WTC11 (cell line): Measurements from ENCODE around the gene AURKAIP1.

Experiments
- ELF4 ChIP-seq: sonication (generic); formaldehyde crosslinking; IDR thresholded peaks from 2 replicates; pipeline ENCODE4 v1.8.1; 2022; ENCODE audit warnings: low read depth, mild to moderate bottlenecking, moderate library complexity, missing genetic modification reagents
- ESRRA ChIP-seq: sonication (generic); formaldehyde crosslinking; IDR thresholded peaks from 2 replicates; pipeline ENCODE4 v1.8.1; 2022; ENCODE audit warnings: mild to moderate bottlenecking, missing genetic modification reagents, borderline replicate concordance
- NFYB ChIP-seq: sonication (generic); formaldehyde crosslinking; conservative IDR thresholded peaks from 2 replicates; pipeline ENCODE4 v1.8.0; 2022; ENCODE audit warnings: low read depth, missing genetic modification reagents
- NR1H2 ChIP-seq: sonication (generic); formaldehyde crosslinking; IDR thresholded peaks from 2 replicates; pipeline ENCODE4 v1.9.0; 2021; ENCODE audit warnings: mild to moderate bottlenecking, moderate library complexity, missing genetic modification reagents
- SP1 ChIP-seq: sonication (generic); formaldehyde crosslinking; conservative IDR thresholded peaks from 2 replicates; pipeline ENCODE4 v1.8.1; 2022; ENCODE audit warnings: missing genetic modification reagents
- TEAD4 ChIP-seq: sonication (generic); formaldehyde crosslinking; IDR thresholded peaks from 2 replicates; pipeline ENCODE4 v1.8.0; 2022; ENCODE audit warnings: mild to moderate bottlenecking, missing genetic modification reagents
- ZNF423 ChIP-seq: fragments of 250-450 bp; sonication (Bioruptor Pico); IDR thresholded peaks from 2 replicates; pipeline ENCODE4 v2.1.2; 2022; ENCODE audit warnings: mild to moderate bottlenecking, moderate library complexity
- TF ChIP-seq, protein P1 (sequence below): sonication (generic); formaldehyde crosslinking; IDR thresholded peaks from 2 replicates; pipeline ENCODE4 v1.8.1; 2022; ENCODE audit warnings: low read depth, mild to moderate bottlenecking, moderate library complexity, missing genetic modification reagents, borderline replicate concordance
- TF ChIP-seq, protein P2 (sequence below): sonication (generic); formaldehyde crosslinking; IDR thresholded peaks from 2 replicates; pipeline ENCODE4 v1.8.1; 2022; ENCODE audit warnings: mild to moderate bottlenecking, moderate library complexity, missing genetic modification reagents
- TF ChIP-seq, protein P3 (sequence below): fragments of 200-600 bp; IDR thresholded peaks from 2 replicates; pipeline ENCODE4 v1.8.0; 2022; ENCODE audit warnings: antibody characterized with exemption
- TF ChIP-seq, protein P4 (sequence below): sonication (generic); formaldehyde crosslinking; IDR thresholded peaks from 2 replicates; pipeline ENCODE4 v1.8.1; 2023; ENCODE audit warnings: mild to moderate bottlenecking, moderate library complexity, missing genetic modification reagents
- TF ChIP-seq, protein P5 (sequence below): sonication (generic); formaldehyde crosslinking; IDR thresholded peaks from 2 replicates; pipeline ENCODE4 v1.8.0; 2022; ENCODE audit warnings: mild to moderate bottlenecking, missing genetic modification reagents

DNA sequence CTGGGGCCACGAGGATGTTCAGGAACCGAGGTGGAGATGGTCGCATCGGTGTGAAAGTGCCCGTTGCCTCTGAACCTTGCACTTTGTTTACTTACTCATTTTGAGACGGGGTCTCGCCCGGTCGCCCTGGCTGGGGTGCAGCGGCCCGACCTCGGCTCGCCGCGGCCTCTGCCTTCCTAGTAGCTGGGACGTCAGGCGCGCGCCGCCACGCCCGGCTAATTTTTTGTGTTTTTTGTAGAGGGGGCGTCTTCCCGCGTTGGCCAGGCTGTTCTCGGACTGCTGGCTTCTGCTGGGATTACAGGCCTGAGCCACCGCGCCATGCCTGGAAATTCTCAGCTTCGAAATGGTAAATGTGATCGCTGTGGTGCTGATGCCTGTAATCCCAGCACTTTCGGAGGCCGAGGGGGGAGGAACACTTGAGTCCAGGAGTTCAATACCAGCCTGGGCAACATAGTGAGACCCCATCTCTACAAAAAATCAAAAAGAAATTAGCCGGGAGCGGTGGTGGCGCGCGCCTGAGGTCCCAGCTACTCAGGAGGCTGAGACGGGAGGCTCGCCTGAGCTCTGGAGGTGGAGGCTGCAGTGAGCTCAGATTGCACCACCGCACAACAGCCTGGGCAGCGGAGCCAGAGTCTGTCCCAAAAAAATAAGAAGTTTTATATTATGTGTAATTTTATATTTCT, 32.8 kb upstream of the AURKAIP1 start:
- TF ChIP-seq ELF4 (no peak), ZNF423 (CRISPR knock-in tag) (no peak), NFYB (no peak), SP1 (no peak), TEAD4 (CRISPR knock-in tag) (no peak), ESRRA (no peak), NR1H2 (CRISPR knock-in tag) (no peak)
- TF ChIP-seq, protein P1, sequence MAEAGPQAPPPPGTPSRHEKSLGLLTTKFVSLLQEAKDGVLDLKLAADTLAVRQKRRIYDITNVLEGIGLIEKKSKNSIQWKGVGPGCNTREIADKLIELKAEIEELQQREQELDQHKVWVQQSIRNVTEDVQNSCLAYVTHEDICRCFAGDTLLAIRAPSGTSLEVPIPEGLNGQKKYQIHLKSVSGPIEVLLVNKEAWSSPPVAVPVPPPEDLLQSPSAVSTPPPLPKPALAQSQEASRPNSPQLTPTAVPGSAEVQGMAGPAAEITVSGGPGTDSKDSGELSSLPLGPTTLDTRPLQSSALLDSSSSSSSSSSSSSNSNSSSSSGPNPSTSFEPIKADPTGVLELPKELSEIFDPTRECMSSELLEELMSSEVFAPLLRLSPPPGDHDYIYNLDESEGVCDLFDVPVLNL: no peak
- TF ChIP-seq, protein P2, sequence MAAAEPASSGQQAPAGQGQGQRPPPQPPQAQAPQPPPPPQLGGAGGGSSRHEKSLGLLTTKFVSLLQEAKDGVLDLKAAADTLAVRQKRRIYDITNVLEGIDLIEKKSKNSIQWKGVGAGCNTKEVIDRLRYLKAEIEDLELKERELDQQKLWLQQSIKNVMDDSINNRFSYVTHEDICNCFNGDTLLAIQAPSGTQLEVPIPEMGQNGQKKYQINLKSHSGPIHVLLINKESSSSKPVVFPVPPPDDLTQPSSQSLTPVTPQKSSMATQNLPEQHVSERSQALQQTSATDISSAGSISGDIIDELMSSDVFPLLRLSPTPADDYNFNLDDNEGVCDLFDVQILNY (CRISPR knock-in tag): no peak
- TF ChIP-seq, protein P3, sequence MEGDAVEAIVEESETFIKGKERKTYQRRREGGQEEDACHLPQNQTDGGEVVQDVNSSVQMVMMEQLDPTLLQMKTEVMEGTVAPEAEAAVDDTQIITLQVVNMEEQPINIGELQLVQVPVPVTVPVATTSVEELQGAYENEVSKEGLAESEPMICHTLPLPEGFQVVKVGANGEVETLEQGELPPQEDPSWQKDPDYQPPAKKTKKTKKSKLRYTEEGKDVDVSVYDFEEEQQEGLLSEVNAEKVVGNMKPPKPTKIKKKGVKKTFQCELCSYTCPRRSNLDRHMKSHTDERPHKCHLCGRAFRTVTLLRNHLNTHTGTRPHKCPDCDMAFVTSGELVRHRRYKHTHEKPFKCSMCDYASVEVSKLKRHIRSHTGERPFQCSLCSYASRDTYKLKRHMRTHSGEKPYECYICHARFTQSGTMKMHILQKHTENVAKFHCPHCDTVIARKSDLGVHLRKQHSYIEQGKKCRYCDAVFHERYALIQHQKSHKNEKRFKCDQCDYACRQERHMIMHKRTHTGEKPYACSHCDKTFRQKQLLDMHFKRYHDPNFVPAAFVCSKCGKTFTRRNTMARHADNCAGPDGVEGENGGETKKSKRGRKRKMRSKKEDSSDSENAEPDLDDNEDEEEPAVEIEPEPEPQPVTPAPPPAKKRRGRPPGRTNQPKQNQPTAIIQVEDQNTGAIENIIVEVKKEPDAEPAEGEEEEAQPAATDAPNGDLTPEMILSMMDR: no peak
- TF ChIP-seq, protein P4, sequence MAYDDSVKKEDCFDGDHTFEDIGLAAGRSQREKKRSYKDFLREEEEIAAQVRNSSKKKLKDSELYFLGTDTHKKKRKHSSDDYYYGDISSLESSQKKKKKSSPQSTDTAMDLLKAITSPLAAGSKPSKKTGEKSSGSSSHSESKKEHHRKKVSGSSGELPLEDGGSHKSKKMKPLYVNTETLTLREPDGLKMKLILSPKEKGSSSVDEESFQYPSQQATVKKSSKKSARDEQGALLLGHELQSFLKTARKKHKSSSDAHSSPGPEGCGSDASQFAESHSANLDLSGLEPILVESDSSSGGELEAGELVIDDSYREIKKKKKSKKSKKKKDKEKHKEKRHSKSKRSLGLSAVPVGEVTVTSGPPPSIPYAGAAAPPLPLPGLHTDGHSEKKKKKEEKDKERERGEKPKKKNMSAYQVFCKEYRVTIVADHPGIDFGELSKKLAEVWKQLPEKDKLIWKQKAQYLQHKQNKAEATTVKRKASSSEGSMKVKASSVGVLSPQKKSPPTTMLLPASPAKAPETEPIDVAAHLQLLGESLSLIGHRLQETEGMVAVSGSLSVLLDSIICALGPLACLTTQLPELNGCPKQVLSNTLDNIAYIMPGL (CRISPR knock-in tag): no peak
- TF ChIP-seq, protein P5, sequence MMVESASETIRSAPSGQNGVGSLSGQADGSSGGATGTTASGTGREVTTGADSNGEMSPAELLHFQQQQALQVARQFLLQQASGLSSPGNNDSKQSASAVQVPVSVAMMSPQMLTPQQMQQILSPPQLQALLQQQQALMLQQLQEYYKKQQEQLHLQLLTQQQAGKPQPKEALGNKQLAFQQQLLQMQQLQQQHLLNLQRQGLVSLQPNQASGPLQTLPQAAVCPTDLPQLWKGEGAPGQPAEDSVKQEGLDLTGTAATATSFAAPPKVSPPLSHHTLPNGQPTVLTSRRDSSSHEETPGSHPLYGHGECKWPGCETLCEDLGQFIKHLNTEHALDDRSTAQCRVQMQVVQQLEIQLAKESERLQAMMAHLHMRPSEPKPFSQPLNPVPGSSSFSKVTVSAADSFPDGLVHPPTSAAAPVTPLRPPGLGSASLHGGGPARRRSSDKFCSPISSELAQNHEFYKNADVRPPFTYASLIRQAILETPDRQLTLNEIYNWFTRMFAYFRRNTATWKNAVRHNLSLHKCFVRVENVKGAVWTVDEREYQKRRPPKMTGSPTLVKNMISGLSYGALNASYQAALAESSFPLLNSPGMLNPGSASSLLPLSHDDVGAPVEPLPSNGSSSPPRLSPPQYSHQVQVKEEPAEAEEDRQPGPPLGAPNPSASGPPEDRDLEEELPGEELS: no peak
